Naive B cell (primary cell): ENCODE data around the gene MISP. TPM values are rescaled to one million over a fixed set of nuclear protein-coding genes. Genes with fewer than 3 reads are reported as not detected.
"Not testable (repeated sequence)": the region's sequence is repeated elsewhere in the genome, so short reads cannot be mapped to it uniquely, and the experiment has no call there.

ENCODE experiments used
- ATAC-seq, 2 donors: fragments of 150-1000 bp; cut with Tn5 transposase; 2 replicates each; pipeline ENCODE4 v1.10.0; 2021; ENCODE audit warnings: low read depth in 2 of 2, mild to moderate bottlenecking in 2 of 2, moderate library complexity in 2 of 2
- DNase-seq: peaks from one replicate; pipeline ENCODE4 v3.0.0; 2022
- H3K27ac Mint-ChIP-seq, 6 donors: one replicate each; pipeline ENCODE4 v1.8.0; 2020 to 2022; ENCODE audit warnings: mild to moderate bottlenecking in 6 of 6, mixed read lengths in 6 of 6, moderate library complexity in 5 of 6, inconsistent platforms in 2 of 6
- H3K27me3 Mint-ChIP-seq, 3 donors: one replicate each; pipeline ENCODE4 v1.8.0; 2021 to 2022; ENCODE audit warnings: mixed read lengths in 3 of 3, mild to moderate bottlenecking in 1 of 3
- H3K36me3 Mint-ChIP-seq, 2 donors: one replicate each; pipeline ENCODE4 v1.8.0; 2020 to 2022; ENCODE audit warnings: mixed read lengths in 2 of 2, inconsistent platforms in 1 of 2, mild to moderate bottlenecking in 1 of 2
- H3K4me1 Mint-ChIP-seq, 3 donors: one replicate each; pipeline ENCODE4 v1.8.0; 2020 to 2022; ENCODE audit warnings: mixed read lengths in 3 of 3, inconsistent platforms in 1 of 3, mild to moderate bottlenecking in 1 of 3, moderate library complexity in 1 of 3
- H3K4me3 Mint-ChIP-seq, 8 donors: one replicate each; pipeline ENCODE4 v1.8.0; 2020 to 2022; ENCODE audit warnings: mild to moderate bottlenecking in 8 of 8, mixed read lengths in 8 of 8, moderate library complexity in 8 of 8, inconsistent platforms in 2 of 8
- H3K9me3 Mint-ChIP-seq, 7 donors: one replicate each; pipeline ENCODE4 v1.8.0; 2020 to 2022; ENCODE audit warnings: mixed read lengths in 7 of 7, mild to moderate bottlenecking in 5 of 7, inconsistent platforms in 2 of 7, moderate library complexity in 1 of 7
- polyA plus RNA-seq, 6 donors: library from polyadenylated mRNA; unstranded; fragments of 300-500 nt; fragmentation: Illumina TruSeq; gene quantifications; one replicate each; pipeline ENCODE4 v1.2.3, GENCODE V29; 2021; ENCODE audit warnings: low read depth in 6 of 6

The MISP gene
- not detected for polyA plus RNA-seq

- Mint-ChIP-seq H3K27ac (no peak within 1 kb of the TSS), H3K27me3 (peaks cover 0 to 8% (median 5%) of the 10 kb centered on the region in 3 donors), H3K36me3 (no peaks in the 10 kb centered on the region), H3K9me3 (peaks cover 0 to 5% (median 1%) of the 10 kb centered on the region in 7 donors), H3K4me3 (no peak within 1 kb of the TSS), H3K4me1 (no peaks in the 10 kb centered on the region)
- ATAC-seq = no peak
- no peak for DNase-seq
These were observed at the start of gene MISP for GRCh38 chr19:750640-751423. Gene MISP (plus strand): TSS chr19:751112. CDS start chr19:756947, 5,835 bp downstream.

- DNase-seq, H3K9me3 Mint-ChIP-seq, ATAC-seq: not testable (repeated sequence)
- Mint-ChIP-seq H3K27me3 (peaks cover 13 to 52% (median 33%) of the 10 kb centered on the region in 3 donors), H3K4me3 (peak overlapping the region in 6 of 8 donors; percentile 13 to 79 (median 44)), H3K27ac (peak overlapping the region in 1 of 6 donors; percentile 47), H3K4me1 (peaks cover 9 to 17% (median 11%) of the 10 kb centered on the region in 3 donors), H3K36me3 (peaks cover 0 to 10% of the 10 kb centered on the region in 2 donors)
These were observed 48.1 kb upstream of the MISP start for GRCh38 chr19:702847-703246.

GRCh38 chr19:703329-703650 is 47.6 kb upstream of the MISP start:
- ATAC-seq (no peak), DNase-seq (no peak)
- H3K36me3 Mint-ChIP-seq = peaks cover 0 to 10% of the 10 kb centered on the region in 2 donors
- H3K9me3 Mint-ChIP-seq = peaks cover 0 to 9% (median 3%) of the 10 kb centered on the region in 7 donors
- no peak overlapping the region for H3K27ac Mint-ChIP-seq
- peak overlapping the region in 5 of 8 donors; percentile 36 to 79 (median 54) for H3K4me3 Mint-ChIP-seq
- H3K4me1 Mint-ChIP-seq = peaks cover 9 to 17% (median 11%) of the 10 kb centered on the region in 3 donors
- peaks cover 15 to 52% (median 33%) of the 10 kb centered on the region in 3 donors for H3K27me3 Mint-ChIP-seq

GRCh38 chr19:703651-704446 is 47.1 kb upstream of the MISP start:
- peak; percentile 63 to 65 for ATAC-seq
- Mint-ChIP-seq H3K9me3 (peaks cover 0 to 9% (median 3%) of the 10 kb centered on the region in 7 donors), H3K36me3 (peaks cover 0 to 10% of the 10 kb centered on the region in 2 donors), H3K27me3 (peaks cover 15 to 46% (median 30%) of the 10 kb centered on the region in 3 donors), H3K27ac (no peak overlapping the region), H3K4me3 (peak overlapping the region in 5 of 8 donors; percentile 36 to 79 (median 54)), H3K4me1 (peaks cover 9 to 17% (median 11%) of the 10 kb centered on the region in 3 donors)
- peak; percentile 20 for DNase-seq

- no peak for DNase-seq
- Mint-ChIP-seq H3K36me3 (peaks cover 0 to 10% of the 10 kb centered on the region in 2 donors), H3K4me1 (peaks cover 9 to 17% (median 11%) of the 10 kb centered on the region in 3 donors), H3K27me3 (peaks cover 15 to 45% (median 30%) of the 10 kb centered on the region in 3 donors), H3K4me3 (peak overlapping the region in 2 of 8 donors; percentile 12 to 69), H3K9me3 (peaks cover 0 to 9% (median 3%) of the 10 kb centered on the region in 7 donors), H3K27ac (no peak overlapping the region)
- ATAC-seq = no peak
These were observed 46.5 kb upstream of the MISP start for GRCh38 chr19:704447-704741.

GRCh38 chr19:708154-709143 is 42.5 kb upstream of the MISP start, which contains the start of gene PALM:
Gene PALM (plus strand): TSS chr19:708935. CDS start chr19:709147, 212 bp downstream.
- ATAC-seq (no peak), DNase-seq (no peak)
- peaks cover 3 to 9% (median 4%) of the 10 kb centered on the region in 3 donors for H3K4me1 Mint-ChIP-seq
- H3K36me3 Mint-ChIP-seq = peaks cover 0 to 3% of the 10 kb centered on the region in 2 donors
- H3K27me3 Mint-ChIP-seq = peaks cover 11 to 44% (median 17%) of the 10 kb centered on the region in 3 donors
- H3K9me3 Mint-ChIP-seq = peaks cover 0 to 5% (median 3%) of the 10 kb centered on the region in 7 donors
- H3K4me3 Mint-ChIP-seq = peak within 1 kb of the TSS in 7 of 8 donors; percentile 19 to 56 (median 43)
- H3K27ac Mint-ChIP-seq = no peak within 1 kb of the TSS

- Mint-ChIP-seq H3K9me3 (peaks cover 0 to 5% (median 3%) of the 10 kb centered on the region in 7 donors), H3K36me3 (no peaks in the 10 kb centered on the region), H3K27me3 (peaks cover 11 to 40% (median 13%) of the 10 kb centered on the region in 3 donors), H3K27ac (no peak overlapping the region), H3K4me3 (no peak overlapping the region), H3K4me1 (peaks cover 0 to 3% (median 0%) of the 10 kb centered on the region in 3 donors)
- DNase-seq (no peak), ATAC-seq (no peak)
These were observed 41.5 kb upstream of the MISP start for GRCh38 chr19:709196-709964.

GRCh38 chr19:709965-710571 is 40.8 kb upstream of the MISP start:
- Mint-ChIP-seq H3K27ac (no peak overlapping the region), H3K4me1 (no peaks in the 10 kb centered on the region), H3K36me3 (peaks cover 0 to under 1% of the 10 kb centered on the region in 2 donors), H3K27me3 (peaks cover 11 to 40% (median 14%) of the 10 kb centered on the region in 3 donors), H3K9me3 (peaks cover 0 to 5% (median 3%) of the 10 kb centered on the region in 7 donors), H3K4me3 (peak overlapping the region in 1 of 8 donors; percentile 20)
- ATAC-seq = no peak
- no peak for DNase-seq

- Mint-ChIP-seq H3K27ac (no peak overlapping the region), H3K36me3 (peaks cover 5 to 7% of the 10 kb centered on the region in 2 donors), H3K4me1 (no peaks in the 10 kb centered on the region), H3K9me3 (peaks cover 3 to 12% (median 6%) of the 10 kb centered on the region in 7 donors), H3K4me3 (peak overlapping the region in 1 of 8 donors; percentile 20), H3K27me3 (peaks cover 13 to 41% (median 21%) of the 10 kb centered on the region in 3 donors)
- ATAC-seq (no peak), DNase-seq (no peak)
These were observed 40.1 kb upstream of the MISP start for GRCh38 chr19:710767-711166.

- H3K27me3 Mint-ChIP-seq = peaks cover 15 to 44% (median 25%) of the 10 kb centered on the region in 3 donors
- peak overlapping the region in 1 of 8 donors; percentile 1 for H3K4me3 Mint-ChIP-seq
- peaks cover 3 to 14% (median 7%) of the 10 kb centered on the region in 7 donors for H3K9me3 Mint-ChIP-seq
- no peaks in the 10 kb centered on the region for H3K4me1 Mint-ChIP-seq
- no peak overlapping the region for H3K27ac Mint-ChIP-seq
- no peak for ATAC-seq
- H3K36me3 Mint-ChIP-seq = peaks cover 7 to 11% of the 10 kb centered on the region in 2 donors
- DNase-seq = no peak
These were observed 39.7 kb upstream of the MISP start for GRCh38 chr19:711254-711653.

- peaks cover 10 to 49% (median 31%) of the 10 kb centered on the region in 3 donors for H3K27me3 Mint-ChIP-seq
- H3K27ac Mint-ChIP-seq = peak overlapping the region in 2 of 6 donors; percentile 79 to 91
- H3K4me3 Mint-ChIP-seq = no peak overlapping the region
- peaks cover 0 to 9% (median 6%) of the 10 kb centered on the region in 7 donors for H3K9me3 Mint-ChIP-seq
- H3K36me3 Mint-ChIP-seq = peaks cover 7 to 11% of the 10 kb centered on the region in 2 donors
- DNase-seq = no peak
- H3K4me1 Mint-ChIP-seq = peaks cover 0 to 8% (median 0%) of the 10 kb centered on the region in 3 donors
- no peak for ATAC-seq
These were observed 35.6 kb upstream of the MISP start for GRCh38 chr19:715347-715746.
